Astrocyte of the cerebellum (primary cell): ENCODE measurements around the gene UEVLD.

ENCODE experiments used
- DNase-seq: peaks from one replicate; pipeline ENCODE4 v3.0.0-alpha.2; 2011; ENCODE audit warnings: low read depth
- H3K4me3 ChIP-seq: 2 replicates; pipeline ENCODE4 v1.5.1; 2011; ENCODE audit warnings: mild to moderate bottlenecking, low read depth, low read length, moderate library complexity
- CTCF ChIP-seq: IDR thresholded peaks from 2 replicates; pipeline ENCODE4 v1.5.1; 2012; ENCODE audit warnings: low read length, low read depth, moderate library complexity, mild to moderate bottlenecking; ENCODE audit errors: missing control alignments
- in situ Hi-C: cut with HindIII; loops from 2 replicates; pipeline ENCODE4 v1.10.0; 2017; ENCODE audit warnings: low sequenced_read_pairs

The UEVLD gene

GRCh38 chr11:18588297-18589252 lies at the start of gene UEVLD:
TSS of gene UEVLD (minus strand) at chr11:18588734. CDS start at chr11:18588654, 80 bp downstream.
- DNase-seq: peak; percentile 69
- no peak for TF ChIP-seq CTCF
- peak within 1 kb of the TSS; percentile 97 for H3K4me3 ChIP-seq
- in situ Hi-C loops: no loop called here

- H3K4me3 ChIP-seq: peak within 1 kb of the TSS; percentile 99
- TF ChIP-seq CTCF: no peak
Observed at GRCh38 chr11:18634140-18635032, 45.9 kb upstream of the UEVLD start, which contains the start of gene SPTY2D1. TSS of gene SPTY2D1 (minus strand) at chr11:18634342. CDS start at chr11:18634257, 85 bp downstream.

GRCh38 chr11:18633256-18634139 lies 45.0 kb upstream of the UEVLD start:
- peak overlapping the region; percentile 99 for H3K4me3 ChIP-seq
- no peak for TF ChIP-seq CTCF
- in situ Hi-C loops: loop anchor here (5.0 kb wide), 1 partner anchor 36 kb away; the partner anchor contains the start of gene MISFA
- no peak for DNase-seq

More at GRCh38 chr11:18634140-18635032, 45.9 kb upstream of the UEVLD start, which contains the start of gene SPTY2D1:
- in situ Hi-C loops: loop anchor here (5.0 kb wide), 1 partner anchor 37 kb away; the partner anchor contains the start of gene MISFA
- DNase-seq: peak; percentile 99

GRCh38 chr11:18632841-18633240 lies 44.3 kb upstream of the UEVLD start:
- in situ Hi-C loops: loop anchor here (5.0 kb wide), 1 partner anchor 36 kb away; the partner anchor contains the start of gene MISFA

GRCh38 chr11:18624161-18624560 lies 35.6 kb upstream of the UEVLD start:
- H3K4me3 ChIP-seq: no peak overlapping the region
- in situ Hi-C loops: no loop called here
- no peak for DNase-seq
- no peak for TF ChIP-seq CTCF

More at GRCh38 chr11:18632841-18633240, 44.3 kb upstream of the UEVLD start:
- DNase-seq: no peak
- peak overlapping the region; percentile 99 for H3K4me3 ChIP-seq
- TF ChIP-seq CTCF: no peak
